H1 (cell line): Measurements from ENCODE around the gene SIRT7. TPM values are rescaled to one million over a fixed set of nuclear protein-coding genes. Genes with fewer than 3 reads are reported as not detected.

Experiments
- MAX ChIP-seq: IDR thresholded peaks from 2 replicates; pipeline ENCODE4 v1.6.1; 2012; ENCODE audit warnings: inconsistent platforms
- NANOG ChIP-seq: IDR thresholded peaks from 2 replicates; pipeline ENCODE4 v1.6.1; 2011; ENCODE audit warnings: low read length, low read depth, mild to moderate bottlenecking, inconsistent platforms; ENCODE audit not compliant: insufficient read depth, poor library complexity, severe bottlenecking
- RAD21 ChIP-seq, 2 experiments: IDR thresholded peaks in 1 of 2; conservative IDR thresholded peaks in 1 of 2; 2 replicates each; pipeline ENCODE4 v1.6.1; 2011; ENCODE audit warnings: low read depth in 2 of 2, low read length in 2 of 2, improper control_type of control experiment in 1 of 2, inconsistent platforms in 1 of 2, mild to moderate bottlenecking in 1 of 2, moderate library complexity in 1 of 2
- SIN3A ChIP-seq, 2 experiments: IDR thresholded peaks in 1 of 2; conservative IDR thresholded peaks in 1 of 2; 2 replicates each; pipeline ENCODE4 v1.6.1; 2011 to 2012; ENCODE audit warnings: low read length in 2 of 2, improper control_type of control experiment in 1 of 2, low read depth in 1 of 2, mild to moderate bottlenecking in 1 of 2
- polyA plus RNA-seq, 7 experiments: library from polyadenylated mRNA; depleted of rRNA in 3 of 7; stranded (reverse) in 5 of 7; unstranded in 2 of 7; fragments of >200 nt in 5 of 7; fragments of 200-250 nt in 2 of 7; gene quantifications; 1 replicate in 5 of 7; 2 replicates in 1 of 7; 4 replicates in 1 of 7; pipeline versions ENCODE4 v1.2.1 to v1.2.3, GENCODE V29; 2011 to 2013; ENCODE audit warnings: missing spikeins in 2 of 7, mixed read lengths in 2 of 7
- total RNA-seq: library from RNA; stranded (reverse); fragmentation: NEBNext Ultra II Directional; extraction: Animal tissue kit (Norgen Biotek cat#: 25700); gene quantifications from 2 replicates; pipeline ENCODE4 v1.2.1, GENCODE V29; 2021
- TF ChIP-seq, protein P1 (sequence below): fragments of 300-600 bp; sonication (generic); IDR thresholded peaks from 2 replicates; pipeline ENCODE4 v1.7.1; 2012; ENCODE audit warnings: low read length, moderate library complexity, mild to moderate bottlenecking, inconsistent platforms; ENCODE audit not compliant: insufficient replicate concordance

The SIRT7 gene
- total and polyA plus RNA-seq, 2 of the 8 experiments (the other 6 are each of a cell fraction or from before 2014, with no cell fraction given), result 5.8 to 16.6 TPM

DNA sequence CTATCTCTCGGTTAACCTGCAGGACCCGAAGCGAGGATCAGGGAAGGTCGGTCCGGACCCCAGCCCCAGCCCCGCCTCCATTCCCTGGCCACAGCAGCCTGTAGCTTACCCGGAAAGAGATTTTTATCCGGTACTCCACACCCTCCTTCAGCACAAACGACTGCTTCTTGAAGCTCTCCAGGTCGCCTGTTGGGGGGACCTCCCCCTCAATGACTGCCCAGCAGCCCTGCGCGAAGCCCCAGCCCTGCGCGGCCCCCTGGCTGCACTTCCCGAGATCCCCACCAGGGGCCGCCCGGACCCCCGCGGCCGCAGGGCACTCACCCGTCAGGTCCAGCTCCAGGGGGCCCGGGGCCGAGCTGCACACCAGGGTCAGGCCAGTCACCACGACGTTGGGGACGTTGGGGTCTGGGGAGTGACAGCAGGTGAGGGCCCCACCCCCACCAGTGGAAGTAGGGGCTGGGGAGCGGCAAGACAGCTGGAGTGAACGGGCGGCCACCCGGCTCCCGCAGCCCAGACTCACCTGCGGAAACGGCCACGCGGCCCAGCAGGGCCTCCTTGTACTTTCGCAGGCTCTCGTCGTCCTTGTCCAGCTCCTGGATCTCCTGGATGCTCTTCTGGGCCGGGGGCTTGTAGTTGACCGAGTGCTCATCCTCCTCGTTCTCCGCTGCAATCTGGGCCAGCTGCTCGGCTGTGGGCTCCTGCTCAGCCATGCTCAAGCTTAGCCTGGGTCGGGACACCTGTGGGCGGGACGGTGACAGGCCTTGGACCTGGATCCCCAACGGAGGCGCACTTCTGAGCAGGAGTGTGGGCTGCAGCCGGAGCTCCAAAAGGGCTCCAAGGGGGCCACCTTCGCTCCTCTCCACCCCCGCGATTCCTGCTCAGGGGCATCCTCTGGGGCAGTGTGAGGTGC lies 48.5 kb downstream of the SIRT7 start (continued):
- TF ChIP-seq, protein P1, sequence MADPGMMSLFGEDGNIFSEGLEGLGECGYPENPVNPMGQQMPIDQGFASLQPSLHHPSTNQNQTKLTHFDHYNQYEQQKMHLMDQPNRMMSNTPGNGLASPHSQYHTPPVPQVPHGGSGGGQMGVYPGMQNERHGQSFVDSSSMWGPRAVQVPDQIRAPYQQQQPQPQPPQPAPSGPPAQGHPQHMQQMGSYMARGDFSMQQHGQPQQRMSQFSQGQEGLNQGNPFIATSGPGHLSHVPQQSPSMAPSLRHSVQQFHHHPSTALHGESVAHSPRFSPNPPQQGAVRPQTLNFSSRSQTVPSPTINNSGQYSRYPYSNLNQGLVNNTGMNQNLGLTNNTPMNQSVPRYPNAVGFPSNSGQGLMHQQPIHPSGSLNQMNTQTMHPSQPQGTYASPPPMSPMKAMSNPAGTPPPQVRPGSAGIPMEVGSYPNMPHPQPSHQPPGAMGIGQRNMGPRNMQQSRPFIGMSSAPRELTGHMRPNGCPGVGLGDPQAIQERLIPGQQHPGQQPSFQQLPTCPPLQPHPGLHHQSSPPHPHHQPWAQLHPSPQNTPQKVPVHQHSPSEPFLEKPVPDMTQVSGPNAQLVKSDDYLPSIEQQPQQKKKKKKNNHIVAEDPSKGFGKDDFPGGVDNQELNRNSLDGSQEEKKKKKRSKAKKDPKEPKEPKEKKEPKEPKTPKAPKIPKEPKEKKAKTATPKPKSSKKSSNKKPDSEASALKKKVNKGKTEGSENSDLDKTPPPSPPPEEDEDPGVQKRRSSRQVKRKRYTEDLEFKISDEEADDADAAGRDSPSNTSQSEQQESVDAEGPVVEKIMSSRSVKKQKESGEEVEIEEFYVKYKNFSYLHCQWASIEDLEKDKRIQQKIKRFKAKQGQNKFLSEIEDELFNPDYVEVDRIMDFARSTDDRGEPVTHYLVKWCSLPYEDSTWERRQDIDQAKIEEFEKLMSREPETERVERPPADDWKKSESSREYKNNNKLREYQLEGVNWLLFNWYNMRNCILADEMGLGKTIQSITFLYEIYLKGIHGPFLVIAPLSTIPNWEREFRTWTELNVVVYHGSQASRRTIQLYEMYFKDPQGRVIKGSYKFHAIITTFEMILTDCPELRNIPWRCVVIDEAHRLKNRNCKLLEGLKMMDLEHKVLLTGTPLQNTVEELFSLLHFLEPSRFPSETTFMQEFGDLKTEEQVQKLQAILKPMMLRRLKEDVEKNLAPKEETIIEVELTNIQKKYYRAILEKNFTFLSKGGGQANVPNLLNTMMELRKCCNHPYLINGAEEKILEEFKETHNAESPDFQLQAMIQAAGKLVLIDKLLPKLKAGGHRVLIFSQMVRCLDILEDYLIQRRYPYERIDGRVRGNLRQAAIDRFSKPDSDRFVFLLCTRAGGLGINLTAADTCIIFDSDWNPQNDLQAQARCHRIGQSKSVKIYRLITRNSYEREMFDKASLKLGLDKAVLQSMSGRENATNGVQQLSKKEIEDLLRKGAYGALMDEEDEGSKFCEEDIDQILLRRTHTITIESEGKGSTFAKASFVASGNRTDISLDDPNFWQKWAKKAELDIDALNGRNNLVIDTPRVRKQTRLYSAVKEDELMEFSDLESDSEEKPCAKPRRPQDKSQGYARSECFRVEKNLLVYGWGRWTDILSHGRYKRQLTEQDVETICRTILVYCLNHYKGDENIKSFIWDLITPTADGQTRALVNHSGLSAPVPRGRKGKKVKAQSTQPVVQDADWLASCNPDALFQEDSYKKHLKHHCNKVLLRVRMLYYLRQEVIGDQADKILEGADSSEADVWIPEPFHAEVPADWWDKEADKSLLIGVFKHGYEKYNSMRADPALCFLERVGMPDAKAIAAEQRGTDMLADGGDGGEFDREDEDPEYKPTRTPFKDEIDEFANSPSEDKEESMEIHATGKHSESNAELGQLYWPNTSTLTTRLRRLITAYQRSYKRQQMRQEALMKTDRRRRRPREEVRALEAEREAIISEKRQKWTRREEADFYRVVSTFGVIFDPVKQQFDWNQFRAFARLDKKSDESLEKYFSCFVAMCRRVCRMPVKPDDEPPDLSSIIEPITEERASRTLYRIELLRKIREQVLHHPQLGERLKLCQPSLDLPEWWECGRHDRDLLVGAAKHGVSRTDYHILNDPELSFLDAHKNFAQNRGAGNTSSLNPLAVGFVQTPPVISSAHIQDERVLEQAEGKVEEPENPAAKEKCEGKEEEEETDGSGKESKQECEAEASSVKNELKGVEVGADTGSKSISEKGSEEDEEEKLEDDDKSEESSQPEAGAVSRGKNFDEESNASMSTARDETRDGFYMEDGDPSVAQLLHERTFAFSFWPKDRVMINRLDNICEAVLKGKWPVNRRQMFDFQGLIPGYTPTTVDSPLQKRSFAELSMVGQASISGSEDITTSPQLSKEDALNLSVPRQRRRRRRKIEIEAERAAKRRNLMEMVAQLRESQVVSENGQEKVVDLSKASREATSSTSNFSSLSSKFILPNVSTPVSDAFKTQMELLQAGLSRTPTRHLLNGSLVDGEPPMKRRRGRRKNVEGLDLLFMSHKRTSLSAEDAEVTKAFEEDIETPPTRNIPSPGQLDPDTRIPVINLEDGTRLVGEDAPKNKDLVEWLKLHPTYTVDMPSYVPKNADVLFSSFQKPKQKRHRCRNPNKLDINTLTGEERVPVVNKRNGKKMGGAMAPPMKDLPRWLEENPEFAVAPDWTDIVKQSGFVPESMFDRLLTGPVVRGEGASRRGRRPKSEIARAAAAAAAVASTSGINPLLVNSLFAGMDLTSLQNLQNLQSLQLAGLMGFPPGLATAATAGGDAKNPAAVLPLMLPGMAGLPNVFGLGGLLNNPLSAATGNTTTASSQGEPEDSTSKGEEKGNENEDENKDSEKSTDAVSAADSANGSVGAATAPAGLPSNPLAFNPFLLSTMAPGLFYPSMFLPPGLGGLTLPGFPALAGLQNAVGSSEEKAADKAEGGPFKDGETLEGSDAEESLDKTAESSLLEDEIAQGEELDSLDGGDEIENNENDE, result no peak
- TF ChIP-seq NANOG (peak; percentile 39), RAD21 (IDR thresholded peaks at IDR 0.05 in 1 of 2, conservative IDR thresholded peaks at IDR 0.05 in 1 of 2; ENCODE audit: low read depth in 2 of 2, low read length in 2 of 2) (peak; percentile 48 to 63), MAX (peak; percentile 23; the same call in 1 of the 2 replicates), SIN3A (conservative IDR thresholded peaks at IDR 0.05 in 1 of 2, IDR thresholded peaks at IDR 0.05 in 1 of 2; ENCODE audit: low read depth in 1 of 2, low read length in 2 of 2) (peak; percentile 45 to 61; a peak in 1 of 4 replicates)
